Retinal pigment epithelial cell (primary cell): ENCODE results near the gene GH1.
"Not testable (repeated sequence)": the region's sequence is repeated elsewhere in the genome, so short reads cannot be mapped to it uniquely, and the experiment has no call there.

Experiments used
- DNase-seq: peaks from one replicate; pipeline ENCODE4 v3.0.0-alpha.2; 2010; ENCODE audit warnings: low read depth
- H3K4me3 ChIP-seq: 2 replicates; pipeline ENCODE4 v1.5.1; 2011; ENCODE audit warnings: mild to moderate bottlenecking, low read length, control low read depth, moderate library complexity
- CTCF ChIP-seq: conservative IDR thresholded peaks from 2 replicates; pipeline ENCODE4 v1.5.1; 2011; ENCODE audit warnings: low read depth, low read length, control low read depth, inconsistent platforms

GH1 gene

GRCh38 chr17:63914471-63914870 lies 4.2 kb downstream of the GH1 start:
- no peak overlapping the region for H3K4me3 ChIP-seq
- no peak for DNase-seq
- TF ChIP-seq CTCF: no peak

- no peak overlapping the region for H3K4me3 ChIP-seq
- DNase-seq: no peak
- TF ChIP-seq CTCF: peak; percentile 70
These were observed 7.0 kb downstream of the GH1 start for GRCh38 chr17:63911657-63912100.

- DNase-seq: no peak
- TF ChIP-seq CTCF: no peak
- H3K4me3 ChIP-seq: no peak within 1 kb of the TSS
These were observed 7.5 kb downstream of the GH1 start, which contains the start of gene CSHL1 for GRCh38 chr17:63911041-63911635. TSS of gene CSHL1 (minus strand) at chr17:63911258. CDS start at chr17:63911196, 62 bp downstream.

- DNase-seq: no peak
- no peak for TF ChIP-seq CTCF
- H3K4me3 ChIP-seq: no peak overlapping the region
These were observed 8.5 kb downstream of the GH1 start for GRCh38 chr17:63910096-63910495.

- not testable (repeated sequence) for DNase-seq, H3K4me3 ChIP-seq
These were observed 9.1 kb downstream of the GH1 start for GRCh38 chr17:63909586-63909985.

- peak; percentile 36 for TF ChIP-seq CTCF
- DNase-seq, H3K4me3 ChIP-seq: not testable (repeated sequence)
These were observed 11.4 kb downstream of the GH1 start for GRCh38 chr17:63907161-63907778.

- H3K4me3 ChIP-seq, DNase-seq: not testable (repeated sequence)
These were observed 13.8 kb downstream of the GH1 start for GRCh38 chr17:63904796-63905195.

- peak; percentile 35 for TF ChIP-seq CTCF
- not testable (repeated sequence) for H3K4me3 ChIP-seq, DNase-seq
These were observed 14.8 kb downstream of the GH1 start for GRCh38 chr17:63903787-63904201.

GRCh38 chr17:63901971-63902370 lies 16.7 kb downstream of the GH1 start:
- DNase-seq, H3K4me3 ChIP-seq: not testable (repeated sequence)

GRCh38 chr17:63898899-63899798 lies 19.5 kb downstream of the GH1 start:
- not testable (repeated sequence) for DNase-seq, H3K4me3 ChIP-seq

GRCh38 chr17:63896524-63897354 lies 21.9 kb downstream of the GH1 start, which contains the start of gene CSH1:
TSS of gene CSH1 (minus strand) at chr17:63896574. CDS start at chr17:63896511, 63 bp downstream.
- DNase-seq, H3K4me3 ChIP-seq: not testable (repeated sequence)
